B cell (primary cell): ENCODE results near the gene ANKLE1.

Experiments
- EZH2 ChIP-seq: IDR thresholded peaks from 2 replicates; pipeline ENCODE4 v1.6.1; 2012; ENCODE audit warnings: borderline replicate concordance, low read depth, mild to moderate bottlenecking, moderate library complexity, low read length; ENCODE audit not compliant: insufficient read depth, poor library complexity, severe bottlenecking
- TF ChIP-seq, protein P1 (sequence below): fragments of 200-600 bp; IDR thresholded peaks from one replicate; pipeline ENCODE4 v1.8.0; 2022; ENCODE audit warnings: antibody characterized with exemption, mild to moderate bottlenecking

DNA sequence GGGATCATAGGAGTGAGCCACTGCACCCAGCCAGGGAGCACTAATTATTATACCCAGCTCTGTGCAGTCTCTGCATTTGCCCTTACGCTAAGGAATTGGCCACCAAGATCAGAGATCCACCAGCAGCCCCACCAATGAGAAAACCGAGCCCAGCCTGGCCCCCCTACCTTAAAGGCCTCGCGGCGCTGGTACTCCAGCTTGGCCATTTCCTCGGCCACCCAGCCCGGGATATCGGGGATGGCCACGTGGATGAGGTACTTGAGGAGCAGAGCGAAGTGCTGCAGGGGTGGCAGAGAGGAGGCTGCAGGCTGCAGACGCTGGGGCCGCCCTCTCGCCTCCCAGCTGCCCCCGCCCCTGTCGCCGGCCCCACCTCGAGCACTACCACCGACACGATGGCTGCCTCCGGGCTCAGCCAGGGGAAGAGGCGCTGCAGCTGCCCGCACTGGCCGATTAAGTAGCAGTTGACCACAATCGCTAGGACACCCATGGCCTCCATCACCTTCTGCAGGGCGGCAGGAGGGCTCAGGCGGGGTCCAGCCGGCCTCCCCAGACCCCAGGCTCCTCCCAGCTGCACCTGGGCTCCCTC is 45.5 kb downstream of the ANKLE1 start:
- TF ChIP-seq, protein P1, sequence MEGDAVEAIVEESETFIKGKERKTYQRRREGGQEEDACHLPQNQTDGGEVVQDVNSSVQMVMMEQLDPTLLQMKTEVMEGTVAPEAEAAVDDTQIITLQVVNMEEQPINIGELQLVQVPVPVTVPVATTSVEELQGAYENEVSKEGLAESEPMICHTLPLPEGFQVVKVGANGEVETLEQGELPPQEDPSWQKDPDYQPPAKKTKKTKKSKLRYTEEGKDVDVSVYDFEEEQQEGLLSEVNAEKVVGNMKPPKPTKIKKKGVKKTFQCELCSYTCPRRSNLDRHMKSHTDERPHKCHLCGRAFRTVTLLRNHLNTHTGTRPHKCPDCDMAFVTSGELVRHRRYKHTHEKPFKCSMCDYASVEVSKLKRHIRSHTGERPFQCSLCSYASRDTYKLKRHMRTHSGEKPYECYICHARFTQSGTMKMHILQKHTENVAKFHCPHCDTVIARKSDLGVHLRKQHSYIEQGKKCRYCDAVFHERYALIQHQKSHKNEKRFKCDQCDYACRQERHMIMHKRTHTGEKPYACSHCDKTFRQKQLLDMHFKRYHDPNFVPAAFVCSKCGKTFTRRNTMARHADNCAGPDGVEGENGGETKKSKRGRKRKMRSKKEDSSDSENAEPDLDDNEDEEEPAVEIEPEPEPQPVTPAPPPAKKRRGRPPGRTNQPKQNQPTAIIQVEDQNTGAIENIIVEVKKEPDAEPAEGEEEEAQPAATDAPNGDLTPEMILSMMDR, result no peak
- no peak for TF ChIP-seq EZH2
